Inflammatory macrophage treated with lipopolysaccharide for 1 hour (primary cell): ENCODE data around the gene NME8.
"Not testable (repeated sequence)": the region's sequence is repeated elsewhere in the genome, so short reads cannot be mapped to it uniquely, and the experiment has no call there.

Source experiments
- DNase-seq, 2 donors: peaks; one replicate each; pipeline ENCODE4 v3.0.0-alpha.2; 2020 to 2022

NME8 gene, protein sequence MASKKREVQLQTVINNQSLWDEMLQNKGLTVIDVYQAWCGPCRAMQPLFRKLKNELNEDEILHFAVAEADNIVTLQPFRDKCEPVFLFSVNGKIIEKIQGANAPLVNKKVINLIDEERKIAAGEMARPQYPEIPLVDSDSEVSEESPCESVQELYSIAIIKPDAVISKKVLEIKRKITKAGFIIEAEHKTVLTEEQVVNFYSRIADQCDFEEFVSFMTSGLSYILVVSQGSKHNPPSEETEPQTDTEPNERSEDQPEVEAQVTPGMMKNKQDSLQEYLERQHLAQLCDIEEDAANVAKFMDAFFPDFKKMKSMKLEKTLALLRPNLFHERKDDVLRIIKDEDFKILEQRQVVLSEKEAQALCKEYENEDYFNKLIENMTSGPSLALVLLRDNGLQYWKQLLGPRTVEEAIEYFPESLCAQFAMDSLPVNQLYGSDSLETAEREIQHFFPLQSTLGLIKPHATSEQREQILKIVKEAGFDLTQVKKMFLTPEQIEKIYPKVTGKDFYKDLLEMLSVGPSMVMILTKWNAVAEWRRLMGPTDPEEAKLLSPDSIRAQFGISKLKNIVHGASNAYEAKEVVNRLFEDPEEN

DNA sequence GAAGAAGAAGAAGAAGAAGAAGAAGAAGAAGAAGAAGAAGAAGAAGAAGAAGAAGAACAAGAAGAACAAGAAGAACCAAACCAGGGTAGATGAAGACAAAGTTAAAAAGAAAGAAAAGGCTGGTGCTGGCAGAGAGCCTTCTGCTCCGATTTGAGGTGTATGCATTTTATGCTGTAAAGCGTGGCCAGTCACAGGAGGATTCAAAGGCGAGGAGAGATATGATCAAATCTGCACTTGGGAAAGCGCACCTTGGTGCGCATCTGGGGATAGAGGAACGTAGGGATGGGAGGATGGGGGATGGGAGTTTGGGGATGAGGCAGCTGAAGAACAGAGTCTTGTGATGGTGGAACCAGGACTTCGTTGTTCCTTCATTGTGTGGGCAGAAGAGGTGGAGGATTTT is at the start of gene NME8:
Gene NME8, plus strand, starts transcription at position 301 of the 400 bp plus-strand sequence. CDS start 1,670 bp downstream, outside the sequence.
- no peak for DNase-seq

DNA sequence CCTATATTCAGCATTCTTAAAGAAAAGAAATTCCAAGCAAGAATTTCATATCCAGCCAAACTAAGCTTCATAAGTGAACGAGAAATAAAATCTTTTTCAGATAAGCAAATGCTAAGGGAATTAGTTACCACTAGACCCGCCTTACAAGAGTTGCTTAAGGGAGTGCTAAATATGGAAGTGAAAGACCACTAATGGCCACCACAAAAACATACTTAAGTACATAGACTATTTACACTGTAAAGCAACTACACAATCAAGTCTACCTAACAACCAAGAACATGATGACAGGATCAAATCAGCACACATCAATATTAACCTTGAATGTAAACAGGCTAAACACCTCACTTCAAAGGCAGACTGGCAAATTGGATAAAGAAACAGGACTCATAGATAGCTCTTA is 42.2 kb upstream of the NME8 start:
- DNase-seq = no peak

DNA sequence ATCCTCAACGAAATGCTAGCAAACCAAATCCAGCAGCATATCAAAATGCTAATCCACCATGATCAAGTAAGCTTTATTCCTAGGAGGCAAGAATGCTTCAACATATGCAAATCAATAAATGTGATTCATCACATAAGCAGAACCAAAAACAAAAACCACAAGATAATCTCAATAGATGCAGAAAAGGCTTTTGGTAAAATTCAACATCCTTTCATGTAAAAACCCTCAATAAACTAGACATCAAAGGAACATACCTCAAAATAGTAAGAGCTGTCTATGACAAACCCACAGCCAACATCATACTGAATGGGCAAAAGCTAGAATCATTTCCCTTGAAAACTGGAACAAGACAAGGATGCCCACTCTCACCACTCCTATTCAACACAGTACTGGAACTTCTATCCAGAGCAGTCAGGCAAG is 36.2 kb upstream of the NME8 start:
- DNase-seq = not testable (repeated sequence)

DNA sequence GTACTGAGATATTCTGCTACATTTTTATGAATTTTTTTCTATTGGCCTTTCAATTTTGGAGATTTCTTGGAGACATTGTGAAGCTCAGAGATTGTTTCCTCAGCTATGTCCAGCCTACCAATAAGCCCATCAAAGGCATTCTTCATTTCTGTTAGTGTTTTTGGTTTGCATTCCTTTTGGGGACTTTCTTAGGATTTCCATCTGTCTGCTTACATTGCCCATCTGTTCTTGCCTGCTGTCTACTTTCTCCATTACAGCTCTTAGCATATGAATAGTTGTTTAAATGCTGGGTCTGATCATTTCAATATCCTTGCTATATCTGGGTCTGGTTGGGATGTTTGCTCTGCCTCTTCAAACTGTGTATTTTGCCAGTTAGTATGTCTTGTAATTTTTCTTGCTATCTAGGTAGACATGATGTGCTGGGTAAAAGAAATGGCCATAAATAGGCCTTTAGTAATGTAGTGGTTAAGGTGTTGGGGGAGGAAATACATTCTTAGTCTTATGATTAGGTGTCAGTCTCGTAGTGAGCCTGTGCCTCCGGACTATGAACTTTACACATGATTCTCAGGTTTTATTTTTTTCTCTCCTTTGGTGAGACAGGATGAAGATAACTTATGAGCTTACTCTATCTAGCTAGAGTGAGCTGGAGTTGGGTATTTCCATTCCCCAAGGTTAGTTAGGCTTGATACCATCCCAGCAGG is 32.6 kb upstream of the NME8 start:
- no peak for DNase-seq

DNA sequence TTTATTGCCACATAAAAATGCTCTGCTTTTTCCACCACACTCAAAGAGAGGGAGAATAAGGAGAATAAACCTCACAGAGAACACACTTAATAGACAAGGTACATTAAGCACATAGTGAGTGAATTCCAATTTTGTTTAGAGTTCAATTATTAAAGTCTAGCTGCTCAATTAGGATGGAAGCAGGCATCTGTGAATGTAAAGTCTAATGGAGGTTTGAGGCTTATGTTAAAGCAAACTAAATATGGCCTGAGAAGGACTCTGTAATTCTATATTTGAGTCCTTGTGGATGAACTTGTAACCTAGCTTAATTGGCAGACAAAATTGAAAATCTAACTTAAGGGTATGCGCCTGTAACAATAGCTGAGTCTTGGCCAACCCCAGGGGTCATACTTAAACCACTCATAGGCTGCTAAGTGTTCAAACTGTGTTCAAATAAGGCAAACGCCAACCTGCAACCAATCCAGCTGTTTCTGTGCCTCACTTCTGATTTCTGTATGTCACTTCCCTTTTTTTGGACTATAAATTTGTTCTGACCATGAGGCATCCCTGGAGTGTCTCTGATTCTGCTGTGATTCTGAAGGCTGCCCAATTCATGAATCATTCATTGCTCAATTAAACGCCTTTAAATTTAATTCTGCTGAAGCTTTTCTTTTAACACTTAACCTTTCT is 31.3 kb upstream of the NME8 start:
- peak; percentile 43 to 47 for DNase-seq

DNA sequence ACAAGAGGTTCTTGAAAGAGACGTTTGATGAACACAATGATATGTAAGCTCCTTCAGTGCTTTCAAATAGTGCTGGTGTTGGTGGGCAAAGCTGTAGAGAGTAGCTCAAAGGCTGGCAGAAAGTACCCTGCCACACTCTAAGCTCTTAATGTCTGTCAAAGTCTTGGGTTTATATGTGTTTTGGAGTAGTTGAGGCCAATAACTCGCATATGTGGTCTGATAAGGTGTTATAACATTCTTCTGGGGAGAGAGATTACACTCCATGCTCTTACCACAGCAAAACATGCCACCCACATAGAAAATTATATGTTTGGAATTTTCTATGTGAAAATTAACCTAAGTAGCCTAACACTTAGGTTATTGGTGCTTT is 30.8 kb upstream of the NME8 start:
- DNase-seq = no peak

DNA sequence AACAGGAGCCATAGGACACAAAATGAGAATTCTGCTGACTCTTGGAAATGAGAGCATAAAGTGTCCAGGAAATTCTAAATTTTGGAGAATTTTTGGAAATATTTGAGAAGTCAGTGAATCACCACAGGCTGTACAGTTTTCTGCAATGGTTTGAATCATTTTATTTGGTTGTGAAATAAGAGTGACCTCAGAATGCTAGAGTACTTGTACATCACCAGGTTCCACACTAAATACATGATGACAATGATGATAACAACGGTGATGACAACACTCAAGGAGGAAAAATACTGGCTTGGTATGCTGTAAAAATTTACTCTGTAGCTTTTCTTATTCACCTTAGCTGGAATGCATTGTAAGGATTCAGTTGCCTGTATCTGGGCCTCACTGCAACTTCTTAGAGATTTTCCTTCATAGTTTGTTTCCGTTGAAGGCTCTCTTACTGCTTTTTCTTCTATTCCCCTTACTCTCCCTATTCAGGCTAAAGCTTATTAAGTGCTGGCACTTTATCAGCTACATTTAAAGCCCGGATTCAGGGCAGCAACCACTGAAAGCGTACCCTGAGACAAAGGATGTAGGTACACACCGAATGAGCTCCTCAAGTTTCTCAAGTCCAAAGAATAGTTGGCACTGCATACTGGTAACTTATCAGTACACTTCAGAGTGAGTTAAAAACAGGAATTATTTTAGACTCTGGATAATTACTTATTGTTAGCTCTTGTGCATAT is 30.2 kb upstream of the NME8 start:
- peak; percentile 70 to 75 for DNase-seq

DNA sequence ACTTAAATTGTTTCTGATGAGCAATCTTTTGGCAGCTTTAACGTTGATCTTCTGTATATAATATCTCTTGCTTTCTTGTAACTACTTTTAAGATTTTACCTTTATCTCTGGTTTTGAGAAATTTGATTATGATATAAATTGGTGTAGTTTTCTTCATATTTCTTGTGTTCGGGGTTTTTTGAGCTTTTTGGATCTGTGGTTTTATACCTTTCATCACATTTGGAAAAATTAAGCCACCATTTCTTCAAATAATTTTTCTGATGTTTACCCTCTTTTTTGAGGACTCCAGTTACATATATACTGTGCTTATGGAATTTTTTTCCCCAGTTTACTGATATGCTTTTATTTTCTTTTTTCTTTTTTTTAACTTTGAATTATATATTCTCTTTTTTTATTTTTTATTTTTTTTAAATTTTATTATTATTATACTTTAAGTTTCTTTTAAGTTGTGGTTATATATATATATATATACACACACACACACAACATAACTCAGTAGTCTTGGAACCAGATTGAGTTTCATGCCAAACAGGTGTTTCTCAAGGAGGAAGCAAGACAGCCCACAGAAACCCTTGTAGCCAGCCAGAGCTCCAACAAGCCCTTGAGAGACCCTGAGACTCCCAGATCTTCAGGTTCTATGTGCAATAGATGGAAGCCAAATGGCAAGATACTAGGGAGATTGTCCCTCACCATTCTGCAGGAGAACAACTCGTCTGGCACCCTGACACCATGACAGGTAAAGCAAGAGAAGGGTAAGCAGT is 27.5 kb upstream of the NME8 start:
- DNase-seq = no peak

DNA sequence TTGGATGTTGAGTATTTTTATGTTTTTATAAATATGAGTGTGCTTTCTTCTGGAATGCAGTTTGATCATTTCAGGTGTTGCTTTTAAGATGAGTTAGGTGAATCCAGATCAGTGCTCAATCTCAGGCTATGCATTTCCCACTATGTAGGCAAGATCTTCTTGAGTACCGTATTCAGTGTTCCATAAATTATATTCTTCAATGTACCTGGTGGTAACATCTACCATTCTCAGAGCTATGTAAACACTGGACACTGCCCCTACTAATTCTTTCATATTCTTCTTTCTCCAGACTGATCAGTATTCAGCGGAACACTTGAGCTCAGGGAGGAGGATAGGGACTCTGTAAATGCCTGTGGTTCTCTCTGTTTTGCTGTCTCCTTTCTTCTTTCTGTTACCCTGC is 25.5 kb upstream of the NME8 start:
- DNase-seq = no peak

DNA sequence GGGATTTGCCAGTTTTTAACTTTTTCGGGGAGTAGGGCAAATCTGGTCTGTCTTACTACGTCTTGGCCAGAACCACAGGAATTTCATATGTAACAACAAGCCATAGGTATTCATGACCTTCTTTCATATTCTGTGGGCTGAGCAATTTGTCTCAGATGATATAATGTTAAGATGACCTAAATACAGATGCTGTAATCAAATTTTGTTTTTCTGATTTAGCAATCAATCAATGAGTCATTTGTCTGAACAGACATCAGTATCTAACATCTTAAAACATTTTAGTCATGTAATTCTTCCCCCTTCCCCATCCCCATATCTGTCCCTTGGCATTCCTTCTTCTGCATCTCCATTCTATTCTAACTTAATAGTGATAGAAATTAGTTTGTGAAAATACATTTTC is 24.8 kb upstream of the NME8 start:
- DNase-seq = no peak

DNA sequence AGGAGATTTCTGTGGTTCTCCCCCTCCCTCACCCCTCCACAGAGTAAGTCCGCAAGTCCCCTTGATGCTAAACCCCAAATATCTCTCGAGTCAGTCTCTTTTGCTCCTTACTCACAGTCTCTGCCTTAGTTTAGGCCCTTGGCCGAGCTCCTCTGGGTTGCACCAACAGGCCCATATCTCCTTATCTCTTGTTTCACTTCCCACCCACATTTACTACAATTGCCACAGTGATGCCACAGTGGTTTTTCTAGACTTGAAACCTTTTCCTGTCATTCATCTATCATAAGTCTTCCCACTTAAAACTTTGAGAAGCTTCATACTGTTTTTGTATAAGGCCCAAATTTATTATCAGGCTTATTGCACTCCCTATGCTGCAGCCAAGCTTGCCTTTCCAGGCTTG is 23.4 kb upstream of the NME8 start:
- DNase-seq = no peak

DNA sequence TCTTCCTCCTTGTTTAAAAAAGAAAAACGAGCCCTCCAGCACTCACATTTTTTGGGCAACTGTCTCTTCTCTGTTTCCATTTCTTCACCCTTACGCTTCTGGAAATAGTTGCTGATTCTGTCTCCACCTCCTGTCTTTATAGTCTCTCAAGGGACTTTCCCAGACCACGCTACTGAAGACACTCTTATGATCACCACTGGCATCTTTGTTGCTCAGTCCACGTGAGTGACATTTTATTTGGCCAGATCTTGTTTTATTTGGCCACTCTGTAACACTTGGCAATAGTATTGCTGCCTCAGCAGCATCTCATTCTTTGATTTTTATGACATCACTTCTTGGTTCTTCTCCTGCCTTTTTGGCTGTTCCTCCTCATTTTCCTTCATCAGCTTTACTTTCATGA is 21.6 kb upstream of the NME8 start:
- peak in 1 of 2 donors; percentile 12 for DNase-seq

DNA sequence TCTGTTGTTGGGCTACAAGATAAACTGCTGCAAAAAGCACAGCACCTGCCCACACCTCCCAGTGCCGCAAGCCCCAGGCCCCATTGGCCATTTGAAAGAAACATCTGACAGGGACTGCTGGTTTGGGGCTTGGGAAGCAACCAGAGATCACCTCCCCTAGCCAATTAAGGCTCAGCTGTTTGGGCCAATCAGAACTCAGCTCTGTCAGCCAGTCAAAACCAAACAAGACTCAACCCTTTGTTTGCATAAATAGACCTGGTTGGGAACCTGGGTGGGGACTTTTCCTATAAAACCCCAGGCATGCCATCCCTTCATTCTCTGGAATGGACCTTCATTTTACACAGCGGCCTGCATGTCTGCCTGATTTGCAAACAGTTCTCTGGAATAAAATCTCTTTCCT is 17.2 kb upstream of the NME8 start:
- no peak for DNase-seq

DNA sequence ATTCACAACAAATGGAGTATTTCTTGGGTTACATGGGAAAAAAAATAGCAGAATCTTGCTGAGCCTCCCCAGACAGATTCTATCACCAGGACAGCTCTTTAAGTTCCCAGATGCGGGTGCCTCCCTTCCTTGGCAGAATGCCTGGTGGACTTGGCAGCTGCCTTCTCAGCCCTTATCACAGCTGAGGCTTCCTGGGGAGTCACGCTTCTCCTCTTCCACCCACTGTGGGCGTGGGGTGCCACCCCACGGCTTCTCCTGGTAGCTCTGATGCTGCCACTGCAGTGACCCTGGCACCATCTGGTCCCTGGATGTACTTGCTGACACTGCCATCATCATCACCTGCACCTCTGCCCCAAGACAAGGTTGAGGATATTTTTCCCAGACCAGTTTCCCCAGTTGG is 16.2 kb upstream of the NME8 start:
- peak; percentile 68 to 70 for DNase-seq

DNA sequence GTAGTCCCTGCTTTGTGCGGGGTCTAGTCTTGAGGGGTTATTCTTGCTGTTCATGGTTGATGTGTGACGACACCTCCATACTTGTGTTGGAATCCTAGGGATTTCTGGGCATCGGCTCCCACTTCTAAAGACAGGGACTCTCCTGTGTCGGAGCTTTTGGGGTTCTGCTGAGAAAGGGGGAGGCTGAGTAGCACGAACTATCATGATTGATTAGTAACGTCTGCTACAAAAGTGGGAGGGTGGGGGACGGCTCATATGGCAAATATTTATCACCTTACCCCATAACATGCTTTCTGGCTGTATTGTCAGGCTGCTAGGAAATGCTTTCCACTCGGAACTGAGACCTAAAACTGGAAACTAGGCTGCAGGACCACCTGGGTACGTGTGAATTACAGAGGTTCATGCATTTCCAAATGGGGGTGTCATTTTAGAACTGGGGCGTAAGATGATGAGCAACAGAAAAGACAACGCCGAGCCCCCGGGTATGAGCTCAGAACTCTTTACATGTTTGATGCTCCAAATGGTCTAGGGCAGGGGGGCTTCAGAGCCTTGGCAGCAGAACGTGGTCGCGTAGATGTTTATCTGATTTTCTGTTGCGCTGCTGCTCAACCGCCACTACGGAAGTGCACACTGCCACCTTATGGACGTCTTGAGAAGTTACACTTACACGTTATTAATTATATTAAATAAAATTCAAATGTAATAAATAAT is 15.1 kb upstream of the NME8 start:
- peak; percentile 41 to 72 for DNase-seq

DNA sequence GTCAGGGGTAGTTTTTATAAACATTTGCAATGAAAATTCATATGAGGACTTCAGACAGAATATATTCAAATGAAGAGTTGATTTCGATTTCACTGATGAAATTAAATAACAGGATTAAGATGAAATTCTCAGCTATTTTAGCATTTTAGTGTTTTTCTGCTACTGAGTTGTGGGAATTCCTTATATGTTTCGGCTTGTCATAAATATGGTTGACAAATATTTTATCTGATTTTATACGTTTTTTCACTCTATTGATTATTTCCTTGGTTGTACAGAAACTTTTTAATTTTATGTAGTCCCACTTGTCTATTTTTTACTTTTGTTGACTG is 14.6 kb upstream of the NME8 start:
- no peak for DNase-seq

DNA sequence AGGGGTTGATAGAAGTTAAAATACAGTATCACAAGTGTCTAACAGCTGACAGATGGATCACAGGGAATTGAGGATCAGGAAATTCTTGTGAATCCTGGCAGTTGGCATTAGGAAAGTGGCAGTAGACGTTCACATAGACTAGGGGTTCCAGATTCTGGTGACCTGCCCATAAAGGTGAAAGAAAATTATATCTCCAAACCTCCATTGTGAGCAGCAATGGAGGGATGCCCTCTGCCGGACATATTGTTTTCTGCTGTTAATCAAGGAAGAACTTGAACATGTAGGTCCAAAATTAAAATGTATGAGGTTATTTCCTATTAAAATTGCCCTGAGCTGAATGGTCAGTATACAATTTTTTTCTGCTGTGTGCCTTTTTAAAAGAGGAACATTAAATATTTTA is 5.1 kb downstream of the NME8 start:
- DNase-seq = no peak

DNA sequence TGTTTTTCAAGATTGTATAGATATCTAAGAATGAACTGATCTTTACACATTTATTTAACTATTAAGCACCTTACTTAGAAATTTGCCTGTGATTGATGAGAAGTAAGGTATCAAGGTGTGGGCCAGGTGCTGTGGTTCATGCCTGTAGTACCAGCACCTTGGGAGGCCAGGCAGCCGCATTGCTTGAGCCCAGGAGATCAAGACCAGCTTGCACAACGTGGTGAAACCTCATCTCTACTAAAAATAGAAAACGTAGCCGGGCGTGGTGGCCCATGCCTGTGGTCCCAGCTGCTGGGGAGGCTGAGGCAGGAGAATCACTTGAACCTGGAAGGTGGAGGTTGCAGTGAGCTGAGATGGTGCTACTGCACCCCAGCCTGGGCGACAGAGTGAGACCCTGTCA is 33.7 kb downstream of the NME8 start:
- DNase-seq = no peak

DNA sequence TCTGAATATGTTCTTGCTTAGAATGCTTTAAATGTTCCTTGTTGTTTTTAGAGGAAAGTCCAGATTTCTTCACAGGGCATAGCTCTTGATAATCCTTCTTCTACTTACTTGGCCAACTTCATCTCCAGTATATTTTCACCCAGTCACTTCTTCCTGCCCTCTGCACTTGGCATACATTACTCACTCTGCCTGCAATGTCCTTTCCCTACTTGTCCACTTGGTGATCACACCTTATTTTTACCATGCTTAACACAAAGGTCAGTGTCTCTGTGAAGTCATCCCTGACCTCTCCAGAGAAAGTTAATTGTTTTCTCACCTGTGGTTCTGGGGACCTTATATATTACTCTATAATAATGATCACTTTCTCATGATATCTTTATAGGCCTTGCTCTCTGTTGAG is 45.0 kb downstream of the NME8 start:
- no peak for DNase-seq

DNA sequence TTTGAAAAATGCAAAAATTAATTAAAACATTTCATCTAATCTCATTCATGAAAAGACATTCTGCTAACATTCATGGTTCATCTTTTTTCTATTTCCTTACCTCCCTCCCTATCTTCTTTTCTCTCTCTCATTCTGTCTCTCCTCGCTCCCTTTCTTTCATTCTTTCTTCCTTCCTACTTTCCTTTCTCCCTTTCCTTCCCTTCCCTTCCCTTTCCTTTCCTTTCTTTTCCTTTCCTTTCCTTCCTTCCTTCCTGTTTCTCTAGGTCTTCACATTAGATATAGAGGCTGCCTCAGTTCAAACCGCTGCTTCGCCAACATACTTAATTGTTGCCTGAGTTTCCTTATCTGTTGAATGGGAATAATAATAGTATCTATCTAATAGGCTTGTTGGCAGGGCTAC is 46.3 kb downstream of the NME8 start:
- no peak for DNase-seq

DNA sequence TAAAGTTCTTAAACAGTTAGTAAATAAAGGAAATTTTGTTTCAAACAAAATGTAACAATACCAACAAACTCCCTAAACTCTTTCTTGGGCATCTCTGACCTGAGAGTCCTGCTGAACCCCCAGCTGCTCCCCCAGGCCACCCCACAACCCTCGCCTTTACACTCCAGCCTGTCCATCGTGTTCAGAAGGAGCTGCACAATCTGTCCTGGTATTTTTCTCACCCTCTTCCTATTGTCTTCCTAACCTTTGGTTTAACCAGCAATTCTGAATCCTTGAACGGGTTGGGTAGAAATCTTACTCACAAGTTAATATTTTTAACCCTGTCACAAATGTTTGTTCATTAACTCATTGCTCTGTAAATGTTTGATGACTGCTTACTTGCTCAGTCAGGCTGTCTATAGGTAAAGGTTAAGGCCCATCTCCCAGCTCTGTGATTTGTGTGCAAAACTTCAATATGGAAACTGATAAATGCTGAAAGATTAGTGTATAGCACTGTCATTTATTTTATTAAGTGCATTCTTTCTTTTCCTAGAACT is 51.4 kb downstream of the NME8 start:
- DNase-seq = no peak
